ENCODE results near the gene NR6A1. TPM values are rescaled to one million over a fixed set of nuclear protein-coding genes. Genes with fewer than 3 reads are reported as not detected.

The NR6A1 gene
- total RNA-seq, 1 donor from 2014 or later, result 1.2 TPM

DNA sequence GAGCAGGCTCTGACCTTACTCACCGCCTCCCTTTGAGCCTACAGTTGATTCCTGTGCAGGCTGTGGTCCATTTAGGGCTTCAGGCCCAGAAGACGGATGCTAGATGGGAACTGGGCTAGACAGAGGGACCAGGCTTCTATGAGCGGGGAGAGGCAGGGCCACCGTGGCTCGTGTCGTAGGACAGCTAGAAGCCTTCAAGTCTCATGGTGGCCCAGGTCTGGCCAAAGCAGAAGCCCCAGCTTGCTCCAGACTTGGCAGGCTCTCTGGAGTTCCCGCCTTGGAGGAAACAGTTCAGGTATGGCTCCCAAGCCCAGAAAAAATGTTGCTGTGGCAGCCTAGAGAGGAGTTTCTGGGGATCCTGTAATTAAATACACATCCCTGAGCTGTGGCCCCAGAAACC lies 253.0 kb downstream of the NR6A1 start:
- DNase-seq (ENCODE audit: extremely low spot score in 2 of 2), result no peak
- TF ChIP-seq, protein P1, sequence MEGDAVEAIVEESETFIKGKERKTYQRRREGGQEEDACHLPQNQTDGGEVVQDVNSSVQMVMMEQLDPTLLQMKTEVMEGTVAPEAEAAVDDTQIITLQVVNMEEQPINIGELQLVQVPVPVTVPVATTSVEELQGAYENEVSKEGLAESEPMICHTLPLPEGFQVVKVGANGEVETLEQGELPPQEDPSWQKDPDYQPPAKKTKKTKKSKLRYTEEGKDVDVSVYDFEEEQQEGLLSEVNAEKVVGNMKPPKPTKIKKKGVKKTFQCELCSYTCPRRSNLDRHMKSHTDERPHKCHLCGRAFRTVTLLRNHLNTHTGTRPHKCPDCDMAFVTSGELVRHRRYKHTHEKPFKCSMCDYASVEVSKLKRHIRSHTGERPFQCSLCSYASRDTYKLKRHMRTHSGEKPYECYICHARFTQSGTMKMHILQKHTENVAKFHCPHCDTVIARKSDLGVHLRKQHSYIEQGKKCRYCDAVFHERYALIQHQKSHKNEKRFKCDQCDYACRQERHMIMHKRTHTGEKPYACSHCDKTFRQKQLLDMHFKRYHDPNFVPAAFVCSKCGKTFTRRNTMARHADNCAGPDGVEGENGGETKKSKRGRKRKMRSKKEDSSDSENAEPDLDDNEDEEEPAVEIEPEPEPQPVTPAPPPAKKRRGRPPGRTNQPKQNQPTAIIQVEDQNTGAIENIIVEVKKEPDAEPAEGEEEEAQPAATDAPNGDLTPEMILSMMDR (IDR thresholded peaks at IDR 0.05), result no peak
- TF ChIP-seq POLR2AphosphoS5 (IDR thresholded peaks at IDR 0.05; ENCODE audit: insufficient read depth in 1 of 2, low read depth in 1 of 2) (no peak), POLR2A (IDR thresholded peaks at IDR 0.05) (no peak)
- Histone ChIP-seq H3K27ac (no peak overlapping the region), H3K4me3 (no peak overlapping the region), H3K4me1 (no peaks in the 10 kb centered on the region), H3K27me3 (no peaks in the 10 kb centered on the region), H3K36me3 (no peaks in the 10 kb centered on the region), H3K9me3 (no peaks in the 10 kb centered on the region)
- intact Hi-C loops (cut with DNase I), result no loop called here

DNA sequence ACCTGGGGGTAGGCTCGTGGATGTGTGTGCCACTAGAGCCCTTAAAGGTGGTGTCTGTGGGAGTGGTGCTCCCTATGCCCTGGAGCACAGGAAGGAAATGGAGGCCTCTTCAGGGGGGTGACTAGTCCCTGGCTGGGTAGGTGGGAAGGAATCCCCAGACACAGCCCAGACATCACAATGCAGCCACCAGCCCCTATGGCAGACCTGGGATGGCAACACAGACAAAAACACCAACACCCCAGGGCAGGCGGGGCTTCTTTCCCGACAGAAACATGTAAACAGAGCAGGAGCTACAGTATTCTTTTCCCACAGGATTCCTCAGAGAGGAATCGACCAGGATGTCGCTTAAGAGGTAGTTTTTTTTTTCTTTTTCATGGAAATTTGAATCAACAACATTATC lies 253.5 kb downstream of the NR6A1 start:
- H3K36me3 ChIP-seq, result no peaks in the 10 kb centered on the region
- no peaks in the 10 kb centered on the region for H3K4me1 ChIP-seq
- H3K27ac ChIP-seq, result no peak overlapping the region
- no peaks in the 10 kb centered on the region for H3K27me3 ChIP-seq
- TF ChIP-seq POLR2A (IDR thresholded peaks at IDR 0.05) (no peak), POLR2AphosphoS5 (IDR thresholded peaks at IDR 0.05; ENCODE audit: insufficient read depth in 1 of 2, low read depth in 1 of 2) (no peak)
- TF ChIP-seq, protein P1 (IDR thresholded peaks at IDR 0.05), result no peak
- intact Hi-C loops (cut with DNase I), result no loop called here
- H3K9me3 ChIP-seq, result no peaks in the 10 kb centered on the region
- no peak for DNase-seq (ENCODE audit: extremely low spot score in 2 of 2)
- no peak overlapping the region for H3K4me3 ChIP-seq

DNA sequence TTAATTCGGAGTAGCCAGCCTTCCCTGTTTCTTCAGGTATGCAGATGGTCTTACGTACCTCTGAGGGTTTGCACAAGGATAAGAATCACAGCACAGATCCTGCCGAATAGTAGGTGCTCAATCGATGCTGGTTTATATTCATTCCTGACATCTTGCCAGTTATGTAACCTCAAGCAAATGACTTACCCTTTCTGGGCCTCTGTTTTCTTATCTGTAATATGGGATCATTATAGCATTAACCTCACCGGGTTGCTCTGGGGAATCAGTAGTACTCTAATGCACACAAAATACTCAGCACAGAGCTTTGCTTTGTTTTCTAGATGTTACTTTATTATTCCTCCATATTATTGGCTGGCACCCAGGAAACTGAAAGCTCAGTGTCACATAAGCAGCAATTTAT lies 256.2 kb downstream of the NR6A1 start:
- H3K36me3 ChIP-seq, result no peaks in the 10 kb centered on the region
- TF ChIP-seq, protein P1 (IDR thresholded peaks at IDR 0.05), result no peak
- TF ChIP-seq POLR2AphosphoS5 (IDR thresholded peaks at IDR 0.05; ENCODE audit: insufficient read depth in 1 of 2, low read depth in 1 of 2), result no peak
- TF ChIP-seq POLR2A (IDR thresholded peaks at IDR 0.05), result no peak
- no peaks in the 10 kb centered on the region for H3K4me1 ChIP-seq
- no peak overlapping the region for H3K4me3 ChIP-seq
- no peak overlapping the region for H3K27ac ChIP-seq
- H3K9me3 ChIP-seq, result no peaks in the 10 kb centered on the region
- no peak for DNase-seq (ENCODE audit: extremely low spot score in 2 of 2)
- H3K27me3 ChIP-seq, result no peaks in the 10 kb centered on the region
- intact Hi-C loops (cut with DNase I), result no loop called here

DNA sequence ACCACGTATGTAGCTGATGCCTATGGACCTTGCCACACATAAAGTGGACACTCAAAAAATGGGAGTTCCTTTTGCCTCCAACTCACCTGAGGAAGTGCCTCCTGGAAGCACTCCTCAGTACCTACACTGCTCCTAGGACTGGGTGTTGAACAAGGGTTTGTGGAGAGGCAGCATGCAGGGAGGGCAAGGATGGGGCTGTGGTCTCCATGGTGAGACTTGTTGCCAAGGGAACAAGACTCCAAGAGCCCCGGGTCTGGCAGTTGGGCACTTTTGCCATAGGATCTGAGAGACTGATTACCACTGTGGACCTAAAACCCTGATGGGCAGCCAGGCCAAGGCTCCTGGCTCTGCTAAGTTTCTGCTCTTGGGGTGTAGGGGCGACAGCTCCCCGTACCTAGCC lies 257.0 kb downstream of the NR6A1 start:
- Histone ChIP-seq H3K27ac (no peak overlapping the region), H3K4me1 (no peaks in the 10 kb centered on the region), H3K27me3 (no peaks in the 10 kb centered on the region), H3K36me3 (no peaks in the 10 kb centered on the region), H3K4me3 (no peak overlapping the region), H3K9me3 (no peaks in the 10 kb centered on the region)
- TF ChIP-seq POLR2AphosphoS5 (IDR thresholded peaks at IDR 0.05; ENCODE audit: insufficient read depth in 1 of 2, low read depth in 1 of 2) (no peak), POLR2A (IDR thresholded peaks at IDR 0.05) (no peak)
- TF ChIP-seq, protein P1 (IDR thresholded peaks at IDR 0.05), result no peak
- intact Hi-C loops (cut with DNase I), result no loop called here
- DNase-seq (ENCODE audit: extremely low spot score in 2 of 2), result no peak

DNA sequence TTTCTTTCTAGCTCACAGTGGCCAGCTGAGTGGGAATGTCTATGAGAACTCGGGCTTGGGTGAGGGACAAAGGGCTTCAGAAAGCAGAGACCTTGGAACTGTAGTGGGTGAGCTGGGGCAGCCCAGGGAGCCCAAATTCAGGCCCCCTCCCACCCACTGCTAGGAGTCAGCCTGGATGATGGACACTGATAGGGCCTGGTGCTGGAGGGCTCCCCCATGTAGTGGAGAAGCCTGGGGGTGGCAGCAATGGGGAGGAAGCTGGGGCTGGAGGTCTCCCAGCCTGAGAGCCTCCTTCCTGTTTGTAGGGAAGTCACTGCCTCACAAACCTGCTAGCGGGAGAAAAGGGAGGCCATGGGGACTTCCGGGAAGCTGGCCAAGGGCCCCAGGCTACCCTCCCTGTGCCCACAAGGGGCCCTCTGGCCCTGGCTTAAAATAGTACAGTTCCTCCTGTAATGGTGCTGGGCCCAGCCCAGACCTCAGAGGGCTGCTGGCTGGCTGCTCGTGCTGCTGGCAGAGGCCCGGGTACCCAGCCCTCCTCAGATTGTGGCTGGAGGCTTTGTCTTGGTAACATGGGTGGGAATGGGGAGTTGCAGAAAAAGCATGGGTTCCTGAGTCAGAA lies 257.6 kb downstream of the NR6A1 start:
- Histone ChIP-seq H3K9me3 (no peaks in the 10 kb centered on the region), H3K27ac (no peak overlapping the region), H3K4me3 (no peak overlapping the region), H3K36me3 (no peaks in the 10 kb centered on the region), H3K27me3 (no peaks in the 10 kb centered on the region), H3K4me1 (no peaks in the 10 kb centered on the region)
- intact Hi-C loops (cut with DNase I), result no loop called here
- DNase-seq (ENCODE audit: extremely low spot score in 2 of 2), result no peak
- TF ChIP-seq, protein P1 (IDR thresholded peaks at IDR 0.05), result no peak
- no peak for TF ChIP-seq POLR2AphosphoS5 (IDR thresholded peaks at IDR 0.05; ENCODE audit: insufficient read depth in 1 of 2, low read depth in 1 of 2)
- TF ChIP-seq POLR2A (IDR thresholded peaks at IDR 0.05), result no peak
